Gastrocnemius medialis (tissue), 4 donors: ENCODE data around the gene MECP2.

Experiments
- POLR2A ChIP-seq, 2 donors: fragments of 450-650 bp; IDR thresholded peaks; one replicate each; pipeline ENCODE4 v1.6.1; 2017; ENCODE audit warnings: antibody characterized with exemption in 2 of 2, mild to moderate bottlenecking in 2 of 2, moderate library complexity in 2 of 2
- TF ChIP-seq, protein P1 (sequence below), 5 experiments: fragments of 450-650 bp in 3 of 5; fragments of 200-600 bp in 2 of 5; sonication (generic) in 2 of 5; IDR thresholded peaks in 4 of 5; conservative IDR thresholded peaks in 1 of 5; 1 replicate in 4 of 5; 2 replicates in 1 of 5; pipeline ENCODE4 v1.5.1; 2016 to 2019; ENCODE audit warnings: antibody characterized with exemption in 5 of 5, mild to moderate bottlenecking in 3 of 5, moderate library complexity in 3 of 5

DNA sequence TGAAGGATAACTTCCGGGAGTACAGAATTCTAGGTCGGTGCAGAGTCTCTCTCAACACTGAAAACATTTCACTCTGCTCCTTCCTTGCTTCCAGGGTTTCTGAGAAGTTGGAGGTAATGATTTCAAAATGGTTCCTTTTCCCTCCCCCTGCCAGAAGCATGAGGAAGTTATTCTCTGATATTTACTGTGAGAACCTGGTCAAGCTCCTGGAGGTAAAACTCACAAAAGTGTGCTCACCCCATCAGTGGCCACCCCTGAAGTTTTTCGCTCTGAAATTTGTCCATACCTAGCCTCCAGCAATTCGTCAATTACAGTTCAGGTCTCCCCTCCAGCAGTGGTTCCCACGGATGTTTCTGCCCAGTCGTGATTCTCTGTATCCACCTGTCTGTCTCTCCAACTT is 16.2 kb upstream of the MECP2 start:
- TF ChIP-seq, protein P1, sequence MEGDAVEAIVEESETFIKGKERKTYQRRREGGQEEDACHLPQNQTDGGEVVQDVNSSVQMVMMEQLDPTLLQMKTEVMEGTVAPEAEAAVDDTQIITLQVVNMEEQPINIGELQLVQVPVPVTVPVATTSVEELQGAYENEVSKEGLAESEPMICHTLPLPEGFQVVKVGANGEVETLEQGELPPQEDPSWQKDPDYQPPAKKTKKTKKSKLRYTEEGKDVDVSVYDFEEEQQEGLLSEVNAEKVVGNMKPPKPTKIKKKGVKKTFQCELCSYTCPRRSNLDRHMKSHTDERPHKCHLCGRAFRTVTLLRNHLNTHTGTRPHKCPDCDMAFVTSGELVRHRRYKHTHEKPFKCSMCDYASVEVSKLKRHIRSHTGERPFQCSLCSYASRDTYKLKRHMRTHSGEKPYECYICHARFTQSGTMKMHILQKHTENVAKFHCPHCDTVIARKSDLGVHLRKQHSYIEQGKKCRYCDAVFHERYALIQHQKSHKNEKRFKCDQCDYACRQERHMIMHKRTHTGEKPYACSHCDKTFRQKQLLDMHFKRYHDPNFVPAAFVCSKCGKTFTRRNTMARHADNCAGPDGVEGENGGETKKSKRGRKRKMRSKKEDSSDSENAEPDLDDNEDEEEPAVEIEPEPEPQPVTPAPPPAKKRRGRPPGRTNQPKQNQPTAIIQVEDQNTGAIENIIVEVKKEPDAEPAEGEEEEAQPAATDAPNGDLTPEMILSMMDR (IDR thresholded peaks at IDR 0.05 in 4 of 5, conservative IDR thresholded peaks at IDR 0.05 in 1 of 5), result no peak
- no peak for TF ChIP-seq POLR2A (IDR thresholded peaks at IDR 0.05)
